ENCODE data around the gene ZNF787. TPM values are rescaled to one million over a fixed set of nuclear protein-coding genes. Genes with fewer than 3 reads are reported as not detected.

The ZNF787 gene
- 32.4 TPM for total RNA-seq
- long read RNA-seq, transcript ZNF787-203 (3 exons, 1,925 nt), result major isoform, 27 of 42 reads
- long read RNA-seq, partial matches to known transcripts, result 0 of 42 reads
- long read RNA-seq, other reads (novel, unspliced or antisense), result 13 of 42 reads

DNA sequence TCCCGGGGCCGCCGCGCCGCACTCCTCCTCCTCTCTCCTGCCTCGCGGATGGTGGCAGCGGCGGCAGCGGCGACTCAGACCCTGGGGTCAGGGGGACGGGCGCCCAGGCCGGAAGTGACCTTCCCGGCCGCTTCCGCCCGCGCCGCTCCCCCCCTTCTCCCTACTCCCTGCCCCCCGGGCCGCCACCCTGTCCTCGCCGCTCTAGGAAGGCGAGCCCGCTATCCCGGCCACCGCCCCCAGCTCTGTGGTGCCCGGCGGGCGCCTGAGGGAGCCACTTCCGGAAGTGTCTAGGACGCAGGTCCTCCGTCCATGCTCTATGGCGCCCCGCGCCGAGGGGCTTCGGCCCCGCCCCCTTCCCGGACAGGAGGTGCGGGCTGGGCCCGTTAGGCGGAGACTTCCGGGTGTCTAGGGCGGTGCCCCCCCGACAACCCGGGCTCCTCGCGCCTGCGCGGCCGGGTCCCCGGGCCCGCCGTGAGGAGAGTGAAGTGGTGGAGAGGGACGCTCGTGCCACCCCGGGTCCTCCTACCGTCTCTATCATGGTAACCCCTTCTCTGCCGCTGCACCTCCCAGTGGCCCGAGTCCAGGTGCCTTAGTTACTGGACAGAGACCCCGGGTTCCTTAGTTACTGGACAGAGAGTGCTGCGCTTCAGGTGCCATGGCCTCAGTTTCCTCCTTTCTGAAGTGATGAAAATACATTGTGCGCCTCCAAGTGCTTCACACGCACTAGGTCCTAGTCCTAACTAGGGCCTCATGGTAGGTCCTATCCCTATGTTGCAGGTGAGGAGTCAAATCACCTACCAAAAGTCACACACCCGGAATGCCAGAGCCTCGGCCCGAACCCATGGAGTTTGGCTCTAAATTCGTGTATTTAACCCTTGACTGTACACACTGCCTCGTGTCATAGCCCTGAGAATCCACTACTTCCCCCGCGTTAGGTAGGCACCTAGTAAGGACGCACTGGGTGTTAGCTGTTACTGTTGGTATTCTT lies at the start of gene ZNF787:
Gene ZNF787, minus strand, starts transcription at position 116 of the 988 bp plus-strand sequence. CDS start 18,078 bp downstream, outside the sequence.
- intact Hi-C loops (cut with DNase I), result no loop called here
- Histone ChIP-seq H3K4me3 (peak within 1 kb of the TSS; percentile 78), H3K27me3 (ENCODE audit: low read depth) (no peaks in the 10 kb centered on the region), H3K4me1 (peaks cover 41% of the 10 kb centered on the region), H3K27ac (peak within 1 kb of the TSS; percentile 90), H3K36me3 (peaks cover 3% of the 10 kb centered on the region), H3K9me3 (no peaks in the 10 kb centered on the region)
- ATAC-seq (peak; percentile 96 to 97), DNase-seq (peak; percentile 98)
- TF ChIP-seq, protein P1, sequence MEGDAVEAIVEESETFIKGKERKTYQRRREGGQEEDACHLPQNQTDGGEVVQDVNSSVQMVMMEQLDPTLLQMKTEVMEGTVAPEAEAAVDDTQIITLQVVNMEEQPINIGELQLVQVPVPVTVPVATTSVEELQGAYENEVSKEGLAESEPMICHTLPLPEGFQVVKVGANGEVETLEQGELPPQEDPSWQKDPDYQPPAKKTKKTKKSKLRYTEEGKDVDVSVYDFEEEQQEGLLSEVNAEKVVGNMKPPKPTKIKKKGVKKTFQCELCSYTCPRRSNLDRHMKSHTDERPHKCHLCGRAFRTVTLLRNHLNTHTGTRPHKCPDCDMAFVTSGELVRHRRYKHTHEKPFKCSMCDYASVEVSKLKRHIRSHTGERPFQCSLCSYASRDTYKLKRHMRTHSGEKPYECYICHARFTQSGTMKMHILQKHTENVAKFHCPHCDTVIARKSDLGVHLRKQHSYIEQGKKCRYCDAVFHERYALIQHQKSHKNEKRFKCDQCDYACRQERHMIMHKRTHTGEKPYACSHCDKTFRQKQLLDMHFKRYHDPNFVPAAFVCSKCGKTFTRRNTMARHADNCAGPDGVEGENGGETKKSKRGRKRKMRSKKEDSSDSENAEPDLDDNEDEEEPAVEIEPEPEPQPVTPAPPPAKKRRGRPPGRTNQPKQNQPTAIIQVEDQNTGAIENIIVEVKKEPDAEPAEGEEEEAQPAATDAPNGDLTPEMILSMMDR (IDR thresholded peaks at IDR 0.05), result no peak

DNA sequence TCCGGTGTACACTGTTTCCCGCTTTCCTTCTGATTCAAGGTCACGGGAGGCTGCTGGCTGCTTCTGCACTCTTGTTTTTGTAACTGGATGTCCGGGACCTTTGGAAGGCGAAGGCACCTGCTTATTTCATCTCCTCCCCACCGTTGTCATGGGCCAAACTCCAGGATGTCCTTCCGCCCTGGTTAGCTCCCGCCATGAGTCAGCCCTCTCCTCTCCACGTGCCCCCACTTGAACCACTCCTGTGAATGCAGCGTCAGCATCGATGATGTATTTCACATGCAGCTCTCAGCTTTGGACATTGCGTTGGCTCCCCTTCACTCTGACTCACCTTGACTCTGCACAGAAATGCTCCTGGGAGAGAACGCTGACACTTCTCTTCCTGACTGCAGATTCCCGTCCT lies 49.2 kb upstream of the ZNF787 start:
- no peaks in the 10 kb centered on the region for H3K27me3 ChIP-seq (ENCODE audit: low read depth)
- peak; percentile 82 for DNase-seq
- peak; percentile 88 to 91 for ATAC-seq
- no peak overlapping the region for H3K4me3 ChIP-seq
- intact Hi-C loops (cut with DNase I), result no loop called here
- peaks cover 8% of the 10 kb centered on the region for H3K4me1 ChIP-seq
- H3K36me3 ChIP-seq, result no peaks in the 10 kb centered on the region
- TF ChIP-seq, protein P1 (IDR thresholded peaks at IDR 0.05), result no peak
- H3K27ac ChIP-seq, result no peak overlapping the region
- H3K9me3 ChIP-seq, result no peaks in the 10 kb centered on the region

DNA sequence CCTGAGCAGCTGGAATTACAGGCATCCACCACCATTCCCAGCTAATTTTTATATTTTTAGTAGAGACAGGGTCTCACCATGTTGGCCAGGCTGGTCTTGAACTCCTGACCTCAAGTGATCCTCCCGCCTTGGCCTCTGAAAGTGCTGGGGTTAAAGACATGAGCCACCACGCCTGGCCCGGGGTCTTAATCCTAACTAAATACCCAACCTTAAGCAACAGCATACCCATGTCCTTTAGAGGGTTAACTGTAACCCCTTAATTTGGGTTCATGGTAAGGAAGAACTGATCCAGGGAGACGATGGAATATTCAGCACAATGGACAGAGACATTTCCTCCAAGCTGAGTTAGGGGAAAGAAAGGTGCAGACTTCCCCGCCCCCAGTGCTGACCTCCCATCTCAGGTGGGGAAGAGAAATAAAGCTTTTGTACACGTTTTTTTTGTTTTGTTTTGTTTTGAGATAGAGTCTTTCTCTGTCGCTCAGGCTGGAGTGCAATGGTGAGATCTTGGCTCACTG lies 46.0 kb upstream of the ZNF787 start:
- H3K9me3 ChIP-seq, result no peaks in the 10 kb centered on the region
- H3K27ac ChIP-seq, result no peak overlapping the region
- DNase-seq, result no peak
- no peak overlapping the region for H3K4me3 ChIP-seq
- no peaks in the 10 kb centered on the region for H3K36me3 ChIP-seq
- H3K27me3 ChIP-seq (ENCODE audit: low read depth), result no peaks in the 10 kb centered on the region
- H3K4me1 ChIP-seq, result peaks cover 8% of the 10 kb centered on the region
- TF ChIP-seq, protein P1 (IDR thresholded peaks at IDR 0.05), result no peak
- intact Hi-C loops (cut with DNase I), result no loop called here
- ATAC-seq, result no peak

DNA sequence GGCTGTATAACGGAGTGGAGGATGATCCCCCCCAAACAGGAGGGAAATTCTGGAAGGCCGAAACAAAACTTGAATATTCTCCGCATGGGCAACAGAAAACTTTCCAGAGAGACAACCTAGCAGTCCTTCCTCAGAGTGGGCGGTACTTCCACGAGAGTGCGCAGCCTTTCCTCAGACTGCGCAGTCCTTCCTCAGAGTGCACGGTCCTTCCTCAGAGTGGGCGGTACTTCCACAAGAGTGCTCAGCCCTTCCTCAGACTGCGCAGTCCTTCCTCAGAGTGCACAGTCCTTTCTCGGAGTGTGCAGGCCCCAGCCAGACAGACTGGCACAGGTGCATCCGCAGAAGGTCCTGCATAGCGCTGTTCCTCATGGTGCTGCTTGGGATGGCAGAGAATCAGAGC lies 42.0 kb upstream of the ZNF787 start:
- H3K36me3 ChIP-seq, result peaks cover 31% of the 10 kb centered on the region
- H3K4me3 ChIP-seq, result no peak overlapping the region
- no peaks in the 10 kb centered on the region for H3K27me3 ChIP-seq (ENCODE audit: low read depth)
- intact Hi-C loops (cut with DNase I), result no loop called here
- DNase-seq (no peak), ATAC-seq (no peak)
- H3K27ac ChIP-seq, result no peak overlapping the region
- TF ChIP-seq, protein P1 (IDR thresholded peaks at IDR 0.05), result no peak
- H3K9me3 ChIP-seq, result no peaks in the 10 kb centered on the region
- no peaks in the 10 kb centered on the region for H3K4me1 ChIP-seq

DNA sequence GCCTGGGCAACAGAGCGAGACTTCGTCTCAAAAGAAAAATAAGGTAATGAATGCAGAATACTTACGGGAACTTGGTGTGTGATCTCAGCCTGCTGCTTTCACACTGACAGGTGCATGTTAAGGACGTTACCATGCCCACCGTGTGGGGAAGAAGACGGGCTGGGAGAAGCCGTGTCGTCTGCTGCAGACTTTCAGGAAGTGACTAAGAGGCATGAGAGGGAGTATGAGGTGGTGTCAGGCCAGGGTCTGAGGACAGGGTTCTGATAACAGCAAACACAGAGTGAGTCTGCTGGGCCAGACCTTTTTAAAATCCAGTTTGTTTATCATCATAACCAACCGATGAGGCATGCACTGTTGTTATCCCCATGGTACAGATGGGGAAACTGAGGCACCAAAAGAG lies 41.2 kb upstream of the ZNF787 start:
- DNase-seq (no peak), ATAC-seq (no peak)
- peaks cover 34% of the 10 kb centered on the region for H3K36me3 ChIP-seq
- TF ChIP-seq, protein P1 (IDR thresholded peaks at IDR 0.05), result no peak
- intact Hi-C loops (cut with DNase I), result no loop called here
- H3K9me3 ChIP-seq, result no peaks in the 10 kb centered on the region
- H3K27me3 ChIP-seq (ENCODE audit: low read depth), result no peaks in the 10 kb centered on the region
- no peak overlapping the region for H3K4me3 ChIP-seq
- no peak overlapping the region for H3K27ac ChIP-seq
- peaks cover 4% of the 10 kb centered on the region for H3K4me1 ChIP-seq

Data from lower lobe of right lung (tissue), 2 donors.